Activated CD8-positive, alpha-beta memory T cell treated with anti-CD3 and anti-CD28 coated beads for 1 hour (primary cell): ENCODE measurements around the gene PEX14.

ENCODE experiments used
- DNase-seq, 2 donors: peaks; one replicate each; pipeline ENCODE4 v3.0.0-alpha.2; 2020; ENCODE audit warnings: low read depth in 1 of 2; ENCODE audit errors: extremely low read depth in 1 of 2

The PEX14 gene

DNA sequence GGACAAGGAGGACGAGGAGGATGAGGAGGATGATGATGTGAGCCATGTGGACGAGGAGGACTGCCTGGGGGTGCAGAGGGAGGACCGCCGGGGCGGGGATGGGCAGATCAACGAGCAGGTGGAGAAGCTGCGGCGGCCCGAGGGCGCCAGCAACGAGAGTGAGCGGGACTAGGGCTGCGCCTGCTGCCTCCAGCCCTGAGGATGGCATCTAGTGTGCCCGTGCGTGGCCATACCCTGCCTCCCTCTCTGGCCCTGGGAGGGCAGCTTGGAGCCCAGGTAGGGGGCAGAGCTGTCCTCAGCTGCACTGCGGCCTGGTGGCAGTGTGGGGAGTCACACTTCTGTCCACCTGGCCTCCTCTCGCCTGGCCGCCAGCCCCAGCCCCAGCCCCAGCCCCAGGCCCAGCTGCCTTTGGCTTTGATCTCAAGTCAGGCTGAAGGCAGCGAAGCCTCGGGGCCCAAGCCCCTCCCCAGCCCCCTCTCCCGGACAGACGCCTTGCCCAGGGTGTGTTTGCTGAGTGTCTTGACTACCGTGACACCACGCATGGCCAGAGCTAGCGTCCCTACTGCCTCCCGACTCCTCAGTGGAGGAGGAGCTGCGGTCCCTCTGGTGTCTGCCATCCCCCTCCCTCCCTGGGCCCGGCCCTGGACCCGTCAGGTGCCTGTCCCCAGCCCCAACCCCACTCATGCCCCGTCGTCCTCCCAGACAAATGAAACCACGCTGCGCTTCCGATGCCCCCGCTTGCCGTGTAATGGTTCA is 155.2 kb downstream of the PEX14 start:
- no peak for DNase-seq

DNA sequence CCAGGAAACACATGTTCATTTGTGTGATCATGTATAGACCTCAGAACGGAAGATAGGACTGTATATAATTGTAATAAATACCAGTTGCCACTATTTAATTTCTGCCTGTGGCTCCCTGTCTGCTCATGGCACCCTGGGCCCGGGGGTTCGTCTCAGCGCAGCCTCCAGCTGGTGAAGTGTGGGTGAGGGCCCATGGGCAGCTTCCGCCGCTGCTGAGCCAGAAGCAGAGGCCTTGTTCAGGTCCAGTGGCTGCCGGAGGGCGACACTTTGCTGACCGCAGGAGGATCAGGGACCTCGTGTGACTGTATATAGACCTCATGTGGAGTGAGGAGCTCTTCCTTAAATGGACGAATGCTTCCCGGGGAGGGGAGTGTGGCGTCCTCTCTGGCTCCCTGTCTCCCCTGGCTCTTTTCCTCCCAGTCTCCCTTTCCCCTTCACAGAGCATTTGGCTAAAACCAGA is 155.9 kb downstream of the PEX14 start:
- DNase-seq = no peak

- DNase-seq = no peak
Measured at GRCh38 chr1:10631121-10631810, 156.5 kb downstream of the PEX14 start.

GRCh38 chr1:10631811-10632593 is 157.3 kb downstream of the PEX14 start:
- DNase-seq = no peak

DNA sequence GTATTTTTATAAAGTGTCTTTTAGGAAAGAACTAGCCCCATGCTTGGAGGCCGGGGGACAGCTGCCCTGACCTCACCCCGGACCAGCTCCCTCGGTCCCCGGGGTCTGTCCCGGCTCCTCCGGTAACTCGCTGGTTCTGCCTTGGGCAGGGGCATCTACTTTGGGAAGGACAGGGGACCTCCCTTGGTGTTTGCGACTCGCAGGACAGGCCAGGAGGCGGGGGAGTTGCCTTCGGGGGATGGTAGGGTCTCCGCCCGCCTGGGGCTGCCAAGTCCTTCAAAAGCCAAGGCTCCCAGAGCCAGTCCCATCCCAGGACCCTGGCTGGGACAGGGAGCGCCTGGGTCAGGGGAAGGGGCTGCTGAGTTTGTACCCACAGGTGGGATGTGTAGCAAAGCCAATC is 157.9 kb downstream of the PEX14 start:
- no peak for DNase-seq

DNA sequence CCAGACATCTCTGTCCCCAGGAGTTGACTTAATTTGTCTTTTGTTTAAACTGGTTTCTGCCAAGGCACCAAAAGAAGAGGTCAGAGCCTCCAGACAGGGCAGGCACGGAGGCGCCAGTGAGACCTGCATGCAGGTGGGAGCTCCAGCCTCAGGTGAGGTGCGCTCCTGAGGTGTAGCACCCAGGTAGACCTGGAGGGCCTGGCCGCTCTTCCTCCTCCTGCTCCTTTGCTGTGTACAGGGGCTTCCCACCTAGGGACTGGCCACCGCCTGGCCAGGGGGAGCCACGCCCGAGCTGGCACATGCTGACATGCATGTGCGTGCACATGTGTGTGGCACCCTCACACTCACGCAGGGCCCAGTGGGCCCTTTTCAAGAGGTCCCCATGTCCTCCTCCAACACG is 158.7 kb downstream of the PEX14 start:
- DNase-seq = no peak

GRCh38 chr1:10634075-10634427 is 159.3 kb downstream of the PEX14 start:
- DNase-seq = no peak

- no peak for DNase-seq
Measured at GRCh38 chr1:10634428-10635084, 159.8 kb downstream of the PEX14 start.

DNA sequence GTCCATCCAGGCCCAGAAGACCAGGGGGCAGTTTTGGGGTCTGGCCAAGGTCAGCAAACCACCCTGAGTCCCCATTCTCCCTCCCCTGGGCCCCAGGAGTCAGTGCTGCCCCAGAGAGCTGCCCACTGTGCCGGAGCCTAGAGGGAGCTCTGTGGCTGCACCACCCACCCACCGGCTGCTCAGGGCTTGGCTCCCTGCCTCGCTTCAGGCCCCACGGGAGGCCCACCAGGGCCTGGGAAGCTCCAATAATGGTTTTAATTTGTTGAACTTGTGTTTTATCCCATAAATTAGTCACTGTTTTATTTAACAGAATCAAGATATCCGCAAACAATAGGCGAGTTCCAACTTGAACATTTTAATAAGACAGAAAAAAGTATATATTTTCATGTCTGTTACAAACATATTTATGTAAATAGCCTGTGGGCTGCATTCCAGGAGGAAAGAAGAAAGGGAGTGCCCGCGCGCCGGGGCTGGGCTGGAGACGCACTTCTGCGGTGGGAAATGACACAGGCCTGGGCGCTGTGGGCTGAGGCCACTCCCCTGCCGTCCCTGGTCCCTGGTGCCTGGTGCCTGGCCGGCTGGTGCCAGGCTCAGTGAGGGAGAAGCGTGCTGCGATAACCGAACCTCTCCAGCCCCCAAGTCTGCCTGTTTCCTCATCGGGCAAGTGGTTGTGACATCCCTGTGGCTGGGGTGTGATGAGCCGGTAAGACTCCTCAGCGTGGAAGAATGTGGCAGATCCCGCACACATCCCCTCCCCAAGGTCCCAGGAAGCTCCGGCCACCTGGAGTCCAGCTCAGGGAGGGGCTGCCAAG is 160.5 kb downstream of the PEX14 start:
- DNase-seq = no peak

- DNase-seq = no peak
Measured at GRCh38 chr1:10635992-10636391, 161.2 kb downstream of the PEX14 start.

- no peak for DNase-seq
Measured at GRCh38 chr1:10637400-10637799, 162.7 kb downstream of the PEX14 start.

GRCh38 chr1:10637834-10638558 is 163.2 kb downstream of the PEX14 start:
- DNase-seq = no peak

- DNase-seq = no peak
Measured at GRCh38 chr1:10638559-10639005, 163.8 kb downstream of the PEX14 start.

DNA sequence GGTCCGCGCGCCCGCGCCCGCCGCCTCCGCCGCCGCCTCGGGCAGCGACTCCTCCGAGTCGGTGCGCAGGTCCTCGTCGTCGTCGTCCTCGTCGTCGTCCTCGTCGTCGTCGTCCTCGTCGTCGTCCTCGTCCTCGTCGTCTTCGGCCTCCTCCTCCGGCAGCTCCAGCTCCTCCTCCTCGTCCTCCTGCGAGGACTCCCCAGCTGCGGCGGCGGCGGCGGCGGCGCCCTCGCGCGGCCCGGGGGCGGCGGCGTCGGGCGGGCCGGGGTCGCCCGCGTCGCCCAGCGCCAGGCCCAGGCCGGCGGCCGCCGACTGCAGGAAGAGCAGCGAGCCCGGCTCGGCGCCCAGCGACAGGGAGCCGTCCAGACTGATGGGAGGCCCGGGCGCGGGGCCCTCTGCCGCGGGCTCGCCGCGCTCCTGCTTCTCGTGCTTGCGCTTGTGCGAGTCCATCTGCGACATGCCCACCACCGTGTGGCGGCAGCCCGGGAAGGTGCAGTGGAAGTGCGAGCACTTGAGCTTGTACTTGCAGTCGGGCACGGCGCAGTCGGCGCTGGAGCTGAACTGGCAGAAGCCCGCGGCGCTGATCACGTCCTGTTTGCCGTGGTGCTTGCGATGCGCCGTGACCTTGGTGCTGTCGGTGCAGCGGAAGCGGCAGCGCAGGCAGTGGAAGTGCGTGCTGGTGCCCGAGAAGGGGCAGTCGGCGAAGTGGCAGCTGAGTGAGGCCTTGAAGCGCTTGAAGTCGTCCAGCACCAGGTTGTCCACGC is 164.4 kb downstream of the PEX14 start:
- DNase-seq = no peak

DNA sequence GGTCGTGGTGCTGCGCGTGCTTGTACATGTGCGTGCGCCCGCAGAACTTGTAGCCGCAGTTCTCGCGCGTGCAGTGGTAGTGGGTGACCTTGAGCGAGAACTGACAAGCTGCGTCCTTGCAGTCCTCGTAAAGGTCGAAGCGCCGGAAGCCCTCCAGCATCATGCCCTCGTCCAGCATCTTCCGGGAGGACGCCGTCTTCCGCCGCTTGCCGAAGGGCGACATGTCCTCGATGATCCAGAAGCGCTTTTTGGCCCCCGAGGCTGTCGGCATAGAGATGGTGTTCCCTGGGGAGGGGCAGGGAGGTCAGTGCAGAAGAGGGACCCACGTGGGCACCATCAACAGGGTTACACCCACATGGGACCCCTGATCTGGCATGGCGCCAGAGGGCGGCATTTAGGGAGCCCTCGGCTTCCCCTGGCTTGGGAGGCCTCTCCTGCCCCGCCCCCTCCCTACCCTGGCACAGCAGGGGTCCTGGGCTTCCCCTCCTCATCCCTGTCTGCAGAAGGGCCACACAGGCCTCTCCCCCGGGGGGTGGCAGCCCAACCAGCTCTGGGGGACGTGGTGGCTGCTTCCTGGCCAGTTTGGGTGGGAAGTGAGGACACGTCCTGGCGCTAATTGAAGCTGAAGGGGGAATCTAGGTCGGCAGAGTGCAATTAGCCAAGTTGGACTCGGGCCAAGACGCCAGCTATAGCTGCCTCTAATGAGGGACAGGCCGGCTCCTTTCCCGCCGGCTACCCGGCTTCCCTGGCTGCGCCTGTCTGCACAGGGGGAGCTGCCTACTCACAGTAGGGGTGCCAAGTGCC is 165.2 kb downstream of the PEX14 start:
- no peak for DNase-seq

- DNase-seq = no peak
Measured at GRCh38 chr1:10640843-10641553, 166.2 kb downstream of the PEX14 start.

DNA sequence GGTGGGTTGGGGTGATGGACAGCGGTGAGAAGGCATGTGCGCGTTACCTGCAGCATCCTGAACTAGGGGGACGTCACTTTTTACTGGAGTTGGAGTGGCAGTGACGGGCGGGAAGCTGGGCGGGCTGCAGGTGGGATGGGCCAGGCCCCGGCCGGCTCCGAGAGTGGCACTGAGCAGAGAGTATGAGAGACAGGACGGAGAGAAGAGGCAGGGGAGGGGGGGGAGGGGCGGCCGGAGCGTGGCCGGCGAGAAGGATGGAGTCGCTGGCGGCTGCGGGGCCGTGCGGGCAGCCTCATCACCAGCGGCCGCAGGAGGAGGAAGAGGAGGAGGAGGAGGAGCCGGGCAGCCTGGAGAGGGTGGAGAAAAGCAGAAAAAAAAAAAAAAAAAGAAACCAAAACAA is 167.2 kb downstream of the PEX14 start:
- no peak for DNase-seq
